K562 (cell line): ENCODE results near the gene PDE2A.

Experiments
- JUND ChIP-seq, 2 experiments: IDR thresholded peaks; 2 replicates in 1 of 2; 3 replicates in 1 of 2; pipeline ENCODE4 v1.6.1; 2011; ENCODE audit warnings: borderline replicate concordance in 2 of 2, low read depth in 2 of 2, low read length in 2 of 2, improper control_type of control experiment in 1 of 2, missing biosample characterization in 1 of 2, missing genetic modification characterization in 1 of 2, missing genetic modification reagents in 1 of 2
- MECOM ChIP-seq: fragments of 250-450 bp; sonication (Bioruptor Pico); IDR thresholded peaks from 2 replicates; pipeline ENCODE4 v1.8.0; 2022; ENCODE audit warnings: inconsistent platforms
- YY1 ChIP-seq, 3 experiments: IDR thresholded peaks; 2 replicates each; pipeline ENCODE4 v1.6.1; 2011; ENCODE audit warnings: low read length in 2 of 3, mild to moderate bottlenecking in 2 of 3, moderate library complexity in 2 of 3, borderline replicate concordance in 1 of 3, control low read depth in 1 of 3, low read depth in 1 of 3; ENCODE audit not compliant: insufficient read depth in 3 of 3, insufficient replicate concordance in 2 of 3, control insufficient read depth in 1 of 3, insufficient read length in 1 of 3; ENCODE audit errors: extremely low read depth in 1 of 3
- ZFP36 ChIP-seq: fragments of 150-350 bp; IDR thresholded peaks from 2 replicates; pipeline ENCODE4 v1.6.1; 2018; ENCODE audit warnings: low read length, low read depth; ENCODE audit not compliant: partially characterized antibody
- ZSCAN29 ChIP-seq: fragments of 450-650 bp; IDR thresholded peaks from 2 replicates; pipeline ENCODE4 v1.6.1; 2017
- TF ChIP-seq, protein P1 (sequence below): sonication (generic); formaldehyde crosslinking; IDR thresholded peaks from 2 replicates; pipeline ENCODE4 v1.9.0; 2022; ENCODE audit warnings: mild to moderate bottlenecking, missing genetic modification reagents

DNA sequence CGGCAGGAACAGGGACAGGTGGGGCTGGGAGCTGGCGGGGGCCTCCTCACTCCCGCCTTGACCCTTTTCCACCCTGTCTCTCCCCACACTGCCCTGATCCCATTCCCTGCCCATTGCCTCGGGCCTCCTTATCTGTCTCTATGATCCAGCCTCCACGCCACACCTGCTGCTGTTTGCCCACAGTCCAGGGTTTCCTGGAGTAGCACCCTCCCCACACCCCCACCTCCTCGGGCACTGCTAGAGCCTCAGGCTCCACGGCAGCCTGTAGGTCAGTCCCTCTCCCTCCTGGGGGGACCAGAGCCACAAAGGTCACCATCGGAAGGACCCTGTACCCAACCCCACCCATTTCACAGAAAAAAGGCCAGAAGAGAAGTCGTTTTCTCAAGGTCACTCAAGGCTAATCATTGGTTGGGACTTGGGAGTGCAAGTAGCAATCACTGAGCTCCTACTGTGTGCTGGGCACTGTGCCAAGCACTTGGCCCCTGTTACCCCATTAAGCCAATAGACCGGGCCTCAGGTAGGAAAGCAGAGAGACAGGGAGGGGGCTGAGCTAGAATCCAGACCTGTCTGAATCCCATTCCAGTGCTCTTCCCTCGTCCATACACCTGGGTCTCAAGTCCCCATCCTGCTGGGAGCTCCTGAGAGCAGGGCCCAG, 71.8 kb downstream of the PDE2A start:
- TF ChIP-seq ZFP36: no peak
- TF ChIP-seq ZSCAN29: no peak
- no peak for TF ChIP-seq YY1 (IDR thresholded peaks at IDR 0.05; ENCODE audit: borderline replicate concordance in 1 of 3, control insufficient read depth in 1 of 3, extremely low read depth in 1 of 3, insufficient read depth in 3 of 3, insufficient read length in 1 of 3, insufficient replicate concordance in 2 of 3, low read depth in 1 of 3, low read length in 2 of 3)
- TF ChIP-seq JUND (IDR thresholded peaks at IDR 0.05; ENCODE audit: borderline replicate concordance, low read depth, low read length): no peak
- TF ChIP-seq JUND (tag; IDR thresholded peaks at IDR 0.05; ENCODE audit: borderline replicate concordance, low read depth, low read length): no peak
- no peak for TF ChIP-seq MECOM (CRISPR knock-in tag)
- TF ChIP-seq, protein P1, sequence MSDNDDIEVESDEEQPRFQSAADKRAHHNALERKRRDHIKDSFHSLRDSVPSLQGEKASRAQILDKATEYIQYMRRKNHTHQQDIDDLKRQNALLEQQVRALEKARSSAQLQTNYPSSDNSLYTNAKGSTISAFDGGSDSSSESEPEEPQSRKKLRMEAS (CRISPR knock-in tag): no peak
